ENCODE results near the gene BSND.

The BSND gene

DNA sequence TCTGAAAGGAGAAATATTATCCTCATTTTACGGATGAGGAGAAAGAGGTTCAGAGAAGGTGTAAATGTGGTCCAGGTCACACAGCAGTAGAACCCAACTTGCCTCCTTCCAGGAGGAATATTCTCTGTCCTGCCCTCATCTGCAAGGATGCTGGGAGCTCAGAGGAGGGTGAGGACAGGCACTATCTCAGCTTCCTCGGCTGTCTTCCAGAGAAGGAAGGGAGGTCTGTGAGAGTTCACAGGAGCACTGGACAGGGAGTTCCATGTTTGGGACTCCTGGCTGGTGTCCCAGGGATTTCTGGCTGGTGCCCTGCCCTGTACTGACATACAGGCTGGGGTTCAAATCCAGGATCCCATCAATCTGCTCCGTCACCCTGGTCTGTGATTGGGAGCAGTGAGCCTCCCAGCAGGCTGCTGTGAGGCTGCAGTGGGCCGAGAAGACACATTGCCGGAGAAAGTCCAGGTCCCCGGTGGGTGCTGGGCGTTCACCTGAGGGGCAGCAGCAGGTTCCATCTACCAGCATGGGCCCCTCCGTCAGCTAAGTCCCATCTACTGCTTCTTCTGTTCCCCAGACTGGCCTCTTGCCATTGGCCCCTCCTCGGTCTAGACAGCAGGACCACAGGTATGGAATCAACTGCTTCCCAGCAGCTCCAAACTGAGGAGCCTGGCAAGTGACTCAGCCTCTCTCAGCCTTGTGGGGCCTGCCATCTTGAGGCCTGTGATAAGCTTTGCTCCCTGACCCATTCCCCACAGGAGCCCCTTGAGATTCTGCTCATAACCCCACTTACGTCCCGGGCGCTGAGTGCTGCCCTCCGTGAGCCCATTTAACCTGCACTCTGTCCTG is 8.5 kb upstream of the BSND start:
- in situ Hi-C loops (cut with MboI; ENCODE audit: low sequenced_read_pairs), result no loop called here

DNA sequence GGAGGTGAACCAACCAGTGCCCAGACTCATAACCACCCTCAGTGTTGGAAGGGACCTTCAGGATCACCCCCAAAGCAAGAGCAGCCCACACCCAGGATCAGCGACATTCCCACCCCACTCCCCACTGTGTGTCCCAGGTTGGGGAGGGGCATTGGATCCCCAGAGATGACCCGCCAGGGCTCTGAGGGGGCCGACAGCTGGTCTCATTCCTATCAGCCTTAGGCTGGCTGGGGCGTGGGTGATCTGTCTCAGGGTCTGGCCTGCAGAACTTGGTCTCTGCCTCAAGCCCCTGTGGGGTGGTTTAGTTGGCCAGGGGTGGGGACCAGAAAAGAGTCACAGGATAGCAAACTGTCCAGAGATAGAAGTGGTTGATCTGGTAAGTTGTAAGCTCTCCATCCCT is 7.8 kb upstream of the BSND start:
- in situ Hi-C loops (cut with MboI; ENCODE audit: low sequenced_read_pairs), result no loop called here

DNA sequence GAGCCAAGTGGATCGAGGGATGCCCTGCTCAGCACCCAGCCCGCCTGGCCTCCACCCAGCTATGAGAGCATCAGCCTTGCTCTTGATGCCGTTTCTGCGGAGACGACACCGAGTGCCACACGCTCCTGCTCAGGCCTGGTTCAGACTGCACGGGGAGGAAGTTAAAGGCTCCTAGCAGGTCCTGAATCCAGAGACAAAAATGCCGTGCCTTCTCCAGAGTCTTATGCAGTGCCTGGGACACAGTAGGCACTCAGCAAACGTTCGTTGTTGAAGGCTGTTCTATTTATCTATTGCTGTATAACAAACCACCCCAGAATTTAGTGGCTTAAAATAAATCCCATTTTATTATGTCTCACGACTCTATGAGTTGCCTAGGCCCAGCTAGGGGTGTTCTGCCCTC is 6.8 kb upstream of the BSND start:
- in situ Hi-C loops (cut with MboI; ENCODE audit: low sequenced_read_pairs), result no loop called here

DNA sequence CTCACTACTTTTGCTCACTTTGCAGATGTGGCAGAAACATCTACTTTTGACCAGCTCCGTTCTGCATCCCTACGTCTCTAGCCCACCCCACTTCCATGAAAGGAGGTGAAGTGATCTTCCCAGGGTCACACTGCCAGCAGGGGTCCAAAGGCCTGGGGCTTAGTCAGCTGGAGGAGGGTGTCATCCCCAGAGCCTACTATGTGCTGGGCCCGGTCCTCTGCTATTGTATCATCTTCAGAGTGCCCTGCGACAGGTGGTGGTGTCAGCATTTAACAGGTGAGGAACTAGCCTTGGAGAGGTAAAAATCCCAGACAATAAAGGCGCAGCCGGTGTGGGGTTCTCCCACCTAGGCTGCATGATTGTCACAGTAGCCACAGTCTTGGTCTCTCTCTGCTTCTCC is 5.6 kb upstream of the BSND start:
- in situ Hi-C loops (cut with MboI; ENCODE audit: low sequenced_read_pairs), result no loop called here

DNA sequence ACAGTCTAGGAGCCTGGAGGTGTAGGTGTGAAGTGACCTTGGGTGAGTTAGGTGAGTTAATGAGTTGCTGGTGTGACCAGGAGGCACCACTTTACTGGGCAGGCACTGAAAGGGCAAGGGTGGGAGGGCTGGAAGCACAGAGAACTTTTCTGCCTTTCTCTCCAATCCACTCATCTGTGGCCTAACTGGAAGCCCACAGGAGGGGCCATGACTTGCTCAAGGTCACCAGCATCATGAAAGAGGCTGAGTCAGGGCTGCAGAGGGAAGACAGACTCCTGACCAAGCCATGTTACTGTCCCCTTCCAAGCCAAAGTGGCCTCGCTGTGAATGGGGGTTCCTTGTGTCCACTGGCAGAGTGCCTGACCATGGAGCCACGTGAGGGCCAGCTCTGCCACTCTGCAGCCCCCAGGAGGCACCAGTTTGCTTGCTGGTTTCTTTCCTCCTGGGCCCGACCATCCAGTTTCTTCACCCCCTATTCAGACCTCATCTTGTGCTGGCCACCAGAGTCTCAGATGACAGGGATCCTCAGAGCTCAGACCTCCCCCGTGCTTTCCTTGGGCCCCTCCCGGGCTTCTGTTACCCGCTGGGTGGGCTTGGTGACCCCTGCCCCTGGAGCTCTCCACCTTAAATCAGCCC is 4.3 kb upstream of the BSND start:
- in situ Hi-C loops (cut with MboI; ENCODE audit: low sequenced_read_pairs), result no loop called here

DNA sequence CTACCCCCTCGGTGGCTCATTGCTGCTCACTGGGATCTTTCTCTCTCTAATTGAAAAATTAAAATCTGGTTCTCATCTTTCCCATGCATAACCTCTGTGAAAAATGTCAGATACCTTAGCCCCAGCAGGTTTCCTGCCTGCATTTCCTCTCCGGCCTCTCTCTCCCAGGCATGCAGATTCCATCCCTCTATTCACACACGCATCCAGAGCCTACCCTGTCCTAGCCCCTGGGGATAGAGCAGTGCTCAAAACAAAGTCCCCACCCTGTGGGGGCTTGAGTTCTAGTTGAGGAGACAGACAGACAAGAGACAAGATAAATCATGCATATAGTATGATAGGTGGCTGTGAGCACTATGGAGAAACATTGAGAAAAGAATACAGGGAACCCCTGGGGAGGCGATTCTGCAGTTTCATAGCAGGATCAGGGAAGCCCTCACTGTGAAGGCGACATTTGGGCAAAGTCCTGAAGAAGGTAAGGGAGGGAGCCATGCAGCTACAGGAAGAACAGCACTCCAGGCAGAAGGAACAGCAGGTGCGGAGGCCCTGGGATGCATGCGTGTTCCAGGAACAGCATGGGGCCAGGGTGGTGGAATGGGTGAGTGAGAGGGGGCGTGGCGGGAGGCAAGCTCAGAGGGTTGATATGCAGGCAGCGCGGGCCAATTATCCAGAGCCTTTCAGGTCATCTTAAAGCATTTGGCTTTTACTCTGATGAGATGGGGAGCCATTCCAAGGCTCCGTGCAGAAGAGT is 3.5 kb upstream of the BSND start:
- in situ Hi-C loops (cut with MboI; ENCODE audit: low sequenced_read_pairs), result loop anchor here (5.0 kb wide), 1 partner anchor 43 kb away; no protein-coding TSS in a partner anchor

DNA sequence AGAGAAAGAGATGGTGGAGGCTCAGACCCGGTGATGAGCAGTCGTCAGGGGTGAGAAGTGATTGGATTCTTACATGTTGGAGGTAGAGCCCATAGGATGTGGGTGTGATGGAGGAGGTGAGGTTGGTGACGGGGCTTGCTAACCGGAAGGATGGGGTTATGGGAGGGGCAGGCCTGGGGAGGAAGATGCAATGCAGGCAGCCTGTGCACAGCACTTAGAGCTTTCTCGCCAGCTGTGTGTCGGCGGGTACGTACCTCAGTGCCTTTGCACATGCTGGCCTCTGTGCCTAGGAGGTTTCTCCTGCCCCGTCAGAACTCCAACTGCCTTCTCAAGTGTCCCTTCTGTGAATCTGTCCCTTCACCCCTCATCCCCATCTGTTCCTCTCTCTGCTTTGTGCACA is 2.9 kb upstream of the BSND start:
- in situ Hi-C loops (cut with MboI; ENCODE audit: low sequenced_read_pairs), result loop anchor here (5.0 kb wide), 1 partner anchor 44 kb away; no protein-coding TSS in a partner anchor

DNA sequence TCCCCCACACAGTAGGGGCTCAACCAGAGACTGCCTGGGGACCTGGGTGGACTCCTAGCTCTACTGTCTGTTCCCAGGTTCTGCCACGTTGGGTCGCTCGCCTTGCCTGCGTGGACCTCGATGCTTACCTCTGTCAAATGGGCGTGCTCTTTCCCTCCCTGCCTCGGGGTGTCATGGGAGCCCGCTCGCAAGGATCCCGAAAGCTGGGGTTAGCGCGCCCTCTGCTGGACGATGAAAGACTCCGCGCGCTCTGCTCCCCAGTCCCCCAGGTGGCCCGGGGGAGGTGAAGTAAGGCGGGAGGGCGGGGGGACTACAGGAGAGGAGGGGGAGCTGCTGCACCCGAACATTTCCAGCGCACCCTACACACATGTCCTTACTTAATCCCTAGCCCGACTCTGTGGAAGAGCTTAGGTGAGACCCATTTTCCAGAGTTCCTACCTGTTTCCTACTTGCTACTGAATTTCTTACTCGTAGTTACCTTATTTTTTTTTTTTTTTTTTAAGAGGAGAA is 2.3 kb upstream of the BSND start:
- in situ Hi-C loops (cut with MboI; ENCODE audit: low sequenced_read_pairs), result loop anchor here (5.0 kb wide), 1 partner anchor 44 kb away; no protein-coding TSS in a partner anchor

DNA sequence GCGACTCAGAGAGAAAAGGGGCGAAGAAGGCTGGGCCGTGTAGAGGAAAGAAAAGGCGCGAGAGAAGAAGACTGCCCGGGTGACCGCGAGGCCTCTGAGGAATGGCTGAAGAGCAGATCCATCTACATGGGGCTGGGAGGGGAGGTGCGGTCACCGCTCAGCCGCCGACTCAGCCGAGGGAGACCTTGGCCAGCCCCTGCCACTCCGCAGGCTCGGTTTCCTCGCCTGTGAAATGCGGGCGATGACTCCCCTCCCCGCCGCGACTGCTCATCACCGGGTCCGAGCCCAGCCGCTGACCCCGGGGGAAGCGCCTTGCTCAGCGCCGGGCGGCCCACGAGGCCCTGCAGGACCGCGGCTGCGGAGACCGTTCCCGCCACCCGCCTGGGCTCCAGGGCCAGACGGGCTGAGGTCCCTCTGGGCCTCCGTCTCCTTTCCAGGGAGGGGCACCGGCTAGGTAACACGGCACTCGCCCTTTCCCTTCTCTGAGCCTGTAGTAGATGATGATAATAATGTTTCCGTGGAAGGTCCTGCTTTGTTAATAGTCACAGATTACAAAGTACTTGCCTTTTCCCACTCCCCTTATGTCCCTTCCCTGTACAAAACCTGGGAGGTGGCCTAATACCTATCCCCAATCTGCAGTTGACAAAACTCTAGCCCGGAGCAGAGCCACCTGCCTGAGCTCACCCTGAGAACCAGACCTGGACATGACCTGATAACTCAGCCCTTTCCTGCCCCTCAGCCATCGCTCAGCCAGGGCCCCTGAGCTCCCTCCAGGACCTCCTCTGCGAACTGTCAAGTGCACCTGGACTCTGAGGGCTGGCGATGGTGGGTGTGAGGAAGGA is 1.6 kb upstream of the BSND start:
- in situ Hi-C loops (cut with MboI; ENCODE audit: low sequenced_read_pairs), result loop anchor here (5.0 kb wide), 1 partner anchor 45 kb away; no protein-coding TSS in a partner anchor

DNA sequence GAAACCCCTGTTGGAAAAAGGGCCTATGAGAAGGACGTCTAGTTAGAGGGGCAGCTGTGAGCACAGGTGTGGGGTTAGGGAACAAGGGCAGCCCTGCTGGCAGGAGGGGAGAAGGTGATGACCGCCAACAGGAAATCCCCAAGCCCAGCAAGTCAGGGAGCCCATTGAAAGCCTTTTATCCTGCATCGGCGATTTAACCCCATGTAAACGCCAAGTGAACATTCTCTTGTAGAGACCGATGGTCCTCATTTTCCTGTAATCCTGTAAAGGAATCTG is 1.1 kb upstream of the BSND start:
- in situ Hi-C loops (cut with MboI; ENCODE audit: low sequenced_read_pairs), result loop anchor here (5.0 kb wide), 1 partner anchor 45 kb away; no protein-coding TSS in a partner anchor

DNA sequence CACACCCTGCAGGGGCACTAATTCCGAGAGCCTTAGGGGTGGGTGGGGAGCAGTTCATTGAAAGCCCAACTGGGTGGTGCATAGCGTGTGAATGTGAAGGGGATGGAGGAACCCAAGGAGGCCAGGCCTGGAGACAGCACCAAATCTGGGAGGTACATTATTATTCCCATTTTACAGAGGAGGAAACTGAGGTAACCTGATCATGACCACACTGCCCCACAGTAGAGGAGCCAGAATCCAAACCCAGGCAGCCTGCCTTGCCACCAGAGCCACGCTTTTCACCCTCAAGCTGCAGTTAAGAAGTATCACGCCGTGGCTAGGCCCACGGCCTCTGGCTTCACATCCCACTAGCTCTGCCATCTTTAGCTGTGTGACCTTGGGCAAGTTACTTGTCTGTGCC is 633 bp upstream of the BSND start:
- in situ Hi-C loops (cut with MboI; ENCODE audit: low sequenced_read_pairs), result loop anchor here (5.0 kb wide), 1 partner anchor 46 kb away; no protein-coding TSS in a partner anchor

DNA sequence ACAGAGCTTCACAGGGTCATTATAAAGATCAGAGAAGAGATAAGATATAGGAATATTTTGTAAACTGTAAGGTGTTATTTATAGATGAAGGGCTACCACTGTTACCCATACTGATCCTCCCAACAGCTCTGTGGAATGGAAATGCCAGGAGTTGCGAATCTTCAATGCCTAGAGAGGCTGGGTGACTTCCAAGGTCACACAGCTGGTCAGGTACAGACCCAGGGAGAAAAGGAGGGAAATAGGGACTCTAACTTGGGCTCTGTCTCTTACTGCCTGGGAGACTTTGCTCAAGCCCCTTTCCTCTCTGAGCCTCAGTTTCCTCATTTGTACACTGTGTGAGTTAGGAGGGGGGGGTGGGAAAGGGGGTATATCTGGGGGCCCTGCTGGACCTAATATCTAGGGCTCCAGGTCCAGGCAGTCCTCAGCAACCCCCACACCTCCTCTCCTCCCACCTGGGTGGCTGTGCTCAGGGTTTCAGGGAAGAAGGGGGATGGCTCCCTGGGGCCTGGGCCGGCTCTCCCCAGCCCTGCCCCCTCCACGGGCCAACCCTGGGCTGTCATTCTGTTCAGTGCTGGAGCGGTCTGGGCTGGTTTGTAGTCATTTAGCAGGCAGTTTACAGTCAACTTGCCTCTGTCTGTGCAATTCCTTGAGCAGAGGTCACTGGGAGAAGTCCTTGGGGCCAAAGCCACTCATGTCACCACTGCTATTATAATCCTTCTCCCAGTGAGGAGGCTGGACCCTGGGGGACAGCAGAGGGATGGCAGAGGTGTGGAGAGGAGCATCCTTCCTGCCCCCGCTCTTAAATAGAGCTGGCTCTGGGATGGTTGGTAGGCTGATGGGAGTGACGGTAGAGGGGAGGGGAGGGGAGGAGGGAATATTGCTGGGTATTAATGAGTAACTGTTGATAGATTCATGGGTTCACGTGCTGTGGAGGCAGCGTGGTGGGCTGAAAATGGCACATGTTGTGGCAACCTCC is 1.7 kb downstream of the BSND start:
- in situ Hi-C loops (cut with MboI; ENCODE audit: low sequenced_read_pairs), result no loop called here

DNA sequence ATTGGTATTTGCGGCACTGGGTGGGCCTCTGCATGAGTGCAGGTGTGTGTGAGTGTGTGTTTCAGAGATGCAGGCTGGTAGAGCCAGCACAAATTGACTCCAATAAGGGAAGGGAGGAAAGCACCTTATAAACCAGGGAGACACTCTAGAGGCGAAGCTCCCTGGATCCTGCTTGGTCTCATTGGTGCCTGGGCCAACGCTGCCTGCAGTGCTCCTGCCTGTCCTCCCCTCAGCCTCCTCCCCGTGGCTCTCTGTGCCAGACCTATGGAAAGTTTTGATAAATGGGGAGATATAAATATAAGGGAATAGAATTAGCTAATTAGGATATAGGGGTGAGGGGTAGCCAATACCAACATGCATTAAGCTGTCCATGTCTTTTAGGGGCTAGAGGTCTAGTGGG is 2.6 kb downstream of the BSND start:
- in situ Hi-C loops (cut with MboI; ENCODE audit: low sequenced_read_pairs), result no loop called here

DNA sequence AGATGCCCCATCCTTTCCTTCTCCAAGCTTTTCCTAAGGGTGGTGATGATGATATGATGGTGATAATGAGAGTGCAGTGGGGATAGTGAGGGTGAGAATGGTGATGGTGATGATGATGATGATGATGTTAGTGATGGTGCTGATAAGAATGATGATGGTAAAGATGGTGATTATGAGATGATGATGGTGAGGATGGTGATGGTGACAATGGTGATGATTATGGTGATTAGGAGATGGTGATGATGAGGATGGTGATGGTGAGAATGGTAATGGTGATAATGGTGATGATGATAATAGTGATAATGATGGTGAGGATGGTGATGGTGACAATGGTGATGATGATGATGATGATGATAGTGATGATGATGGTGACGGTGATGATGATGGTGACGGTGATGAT is 4.0 kb downstream of the BSND start:
- in situ Hi-C loops (cut with MboI; ENCODE audit: low sequenced_read_pairs), result no loop called here

DNA sequence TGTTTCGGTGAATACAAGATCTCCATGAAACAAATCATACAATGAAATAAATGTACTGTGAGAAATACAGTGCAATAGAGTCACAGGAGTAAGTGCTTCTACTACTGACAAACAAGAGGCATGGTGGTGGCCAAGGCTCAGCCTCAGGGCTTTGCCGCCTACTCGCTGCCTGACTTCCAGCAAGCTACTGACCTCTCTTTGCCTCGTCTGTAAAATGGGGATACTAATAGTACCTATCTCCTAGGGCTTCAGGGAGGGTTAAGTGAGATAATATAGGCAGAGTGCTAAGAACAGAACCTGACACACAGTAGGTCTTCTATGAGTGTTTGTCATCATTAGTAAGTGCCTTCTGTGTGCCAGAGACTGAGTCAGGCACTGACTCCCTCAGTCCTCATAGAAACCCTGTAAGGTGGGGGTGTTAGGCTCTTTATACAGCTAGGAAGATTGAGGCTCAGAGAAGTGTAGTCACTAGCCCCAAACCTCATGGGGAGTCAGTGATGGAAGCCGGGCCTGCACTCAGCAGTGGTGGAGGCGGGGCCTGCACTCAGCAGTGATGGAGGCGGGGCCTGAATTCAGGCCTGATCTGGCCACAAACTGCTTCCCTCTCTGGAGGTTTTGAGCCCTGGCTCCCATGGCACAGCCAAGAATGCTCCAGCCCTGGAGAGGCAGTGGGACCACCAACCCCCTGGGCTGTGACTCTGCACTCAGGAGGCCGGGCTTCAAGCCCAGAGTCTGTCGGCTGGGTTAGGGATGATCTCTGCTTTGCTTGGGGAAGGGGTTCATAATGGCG is 6.8 kb downstream of the BSND start:
- in situ Hi-C loops (cut with MboI; ENCODE audit: low sequenced_read_pairs), result no loop called here

DNA sequence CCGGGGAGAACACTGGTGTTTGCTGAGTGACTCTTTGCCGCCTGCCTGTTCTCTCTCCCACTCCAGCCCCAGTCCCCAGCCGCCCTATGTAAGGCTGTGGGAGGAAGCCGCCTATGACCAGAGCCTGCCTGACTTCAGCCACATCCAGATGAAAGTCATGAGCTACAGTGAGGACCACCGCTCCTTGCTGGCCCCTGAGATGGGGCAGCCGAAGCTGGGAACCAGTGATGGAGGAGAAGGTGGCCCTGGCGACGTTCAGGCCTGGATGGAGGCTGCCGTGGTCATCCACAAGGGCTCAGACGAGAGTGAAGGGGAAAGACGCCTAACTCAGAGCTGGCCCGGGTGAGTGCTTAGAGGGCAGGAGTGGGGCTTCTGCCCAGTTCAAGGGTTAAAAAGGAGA is 8.2 kb downstream of the BSND start:
- in situ Hi-C loops (cut with MboI; ENCODE audit: low sequenced_read_pairs), result no loop called here

DNA sequence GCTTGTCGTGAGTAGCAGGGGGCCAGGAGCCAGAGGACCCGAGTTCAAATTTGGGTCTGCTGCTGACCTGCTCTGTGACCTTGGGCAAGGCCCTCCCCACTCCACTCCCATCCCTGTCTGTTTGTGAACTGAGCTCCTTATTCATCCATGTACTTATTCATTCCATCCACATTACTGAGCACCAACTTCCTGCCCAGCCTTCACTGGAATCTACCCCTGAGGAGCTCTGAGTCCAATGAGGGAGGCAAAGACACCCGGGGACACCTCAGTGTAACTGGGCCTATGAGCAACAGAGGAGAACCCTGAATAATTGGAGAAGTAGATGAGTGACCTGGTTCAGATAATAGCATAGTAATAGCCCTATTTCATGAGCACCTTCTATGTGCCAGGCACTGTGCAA is 8.9 kb downstream of the BSND start:
- in situ Hi-C loops (cut with MboI; ENCODE audit: low sequenced_read_pairs), result no loop called here

DNA sequence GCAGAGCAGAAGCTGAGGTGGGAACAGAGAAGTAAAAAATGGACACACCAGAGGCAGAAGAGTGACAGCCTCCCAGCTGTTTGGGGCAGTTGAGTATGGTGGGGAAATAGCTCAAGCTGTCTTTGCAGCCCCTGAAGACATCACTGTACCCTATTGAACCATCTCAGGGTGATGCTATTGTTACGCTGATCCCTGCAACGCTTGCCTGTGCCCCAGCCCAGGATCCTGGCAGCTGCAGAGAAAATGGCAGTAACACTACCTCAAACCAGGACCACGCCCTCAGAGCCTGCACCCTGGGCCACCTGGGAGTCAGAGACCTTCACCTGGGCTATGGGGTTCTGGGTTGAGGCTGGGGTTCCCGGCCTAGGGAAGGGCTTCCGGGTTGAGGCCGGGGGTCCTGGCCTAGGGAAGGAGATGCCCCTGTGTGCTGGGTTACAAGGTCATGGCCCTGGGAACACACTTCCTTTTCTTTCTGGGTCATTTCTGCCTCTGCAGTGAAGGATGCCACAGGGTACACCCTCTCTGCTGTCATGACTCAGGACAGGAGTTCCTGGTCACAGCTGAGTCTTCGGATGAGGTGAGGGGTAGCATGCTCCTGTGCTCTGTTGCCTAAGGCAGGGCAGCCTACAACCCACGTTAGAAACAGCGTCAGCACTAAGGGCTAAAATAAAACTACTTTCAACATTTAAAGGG is 11.6 kb downstream of the BSND start:
- in situ Hi-C loops (cut with MboI; ENCODE audit: low sequenced_read_pairs), result no loop called here

Data from HL-60/S4 treated with retinoic acid at 250 ng/mL for 4 days and 3 days (cell line).